GM23338 (cell line): ENCODE results near the gene PTPDC1. TPM values are rescaled to one million over a fixed set of nuclear protein-coding genes. Genes with fewer than 3 reads are reported as not detected.

Source experiments
- ATAC-seq: fragments of 200-7000 bp; cut with Tn5 transposase; 3 replicates; pipeline ENCODE4 v1.9.1; 2020
- DNase-seq: peaks from one replicate; pipeline ENCODE4 v3.0.0-alpha.2; 2015; ENCODE audit warnings: low spot score
- H2AFZ ChIP-seq: fragments of 200-600 bp; sonication (generic); 2 replicates; pipeline ENCODE4 v1.8.0; 2016; ENCODE audit warnings: antibody characterized with exemption, mild to moderate bottlenecking, moderate library complexity
- H3F3A ChIP-seq: fragments of 200-600 bp; sonication (generic); replicated peaks from 2 replicates; pipeline ENCODE4 v1.8.0; 2017; ENCODE audit warnings: antibody characterized with exemption, mixed run types, low read depth
- H3K27ac ChIP-seq: fragments of 200-600 bp; sonication (generic); 2 replicates; pipeline ENCODE4 v1.6.1; 2016; ENCODE audit warnings: low read depth
- H3K27me3 ChIP-seq: fragments of 200-600 bp; sonication (generic); 2 replicates; pipeline ENCODE4 v1.8.0; 2016; ENCODE audit warnings: mild to moderate bottlenecking, mixed run types, moderate library complexity; ENCODE audit not compliant: insufficient read depth
- H3K36me3 ChIP-seq: fragments of 200-600 bp; sonication (generic); 2 replicates; pipeline ENCODE4 v1.8.0; 2016; ENCODE audit warnings: mild to moderate bottlenecking; ENCODE audit not compliant: insufficient read depth
- H3K4me1 ChIP-seq: fragments of 200-600 bp; sonication (generic); 2 replicates; pipeline ENCODE4 v1.8.0; 2016; ENCODE audit warnings: mild to moderate bottlenecking, moderate library complexity; ENCODE audit not compliant: insufficient read depth
- H3K4me2 ChIP-seq: fragments of 200-600 bp; sonication (generic); 2 replicates; pipeline ENCODE4 v1.7.1; 2017; ENCODE audit warnings: mixed run types
- H3K4me3 ChIP-seq: fragments of 200-600 bp; sonication (generic); 2 replicates; pipeline ENCODE4 v1.6.1; 2016; ENCODE audit warnings: mixed run types
- H3K79me2 ChIP-seq: fragments of 200-600 bp; sonication (generic); replicated peaks from 2 replicates; pipeline ENCODE4 v1.8.0; 2017; ENCODE audit warnings: mild to moderate bottlenecking; ENCODE audit not compliant: insufficient read depth
- H3K9me2 ChIP-seq: fragments of 200-600 bp; sonication (generic); 2 replicates; pipeline ENCODE4 v1.8.0; 2017; ENCODE audit not compliant: insufficient read depth
- H4K20me1 ChIP-seq: fragments of 200-600 bp; sonication (generic); replicated peaks from 2 replicates; pipeline ENCODE4 v1.8.0; 2017; ENCODE audit warnings: mild to moderate bottlenecking; ENCODE audit not compliant: insufficient read depth
- H3K27ac Mint-ChIP-seq: 2 replicates; pipeline ENCODE4 v1.8.0; 2020; ENCODE audit warnings: inconsistent platforms, mild to moderate bottlenecking, moderate library complexity, mixed read lengths
- H3K27me3 Mint-ChIP-seq: 3 replicates; pipeline ENCODE4 v1.8.0; 2022; ENCODE audit warnings: low read depth, mild to moderate bottlenecking, moderate library complexity, mixed read lengths, inconsistent platforms; ENCODE audit not compliant: insufficient read depth, poor library complexity
- H3K36me3 Mint-ChIP-seq: 3 replicates; pipeline ENCODE4 v1.8.0; 2021; ENCODE audit warnings: low read depth, mild to moderate bottlenecking, inconsistent platforms, moderate library complexity, mixed read lengths
- H3K4me1 Mint-ChIP-seq: 3 replicates; pipeline ENCODE4 v1.8.0; 2020; ENCODE audit warnings: mild to moderate bottlenecking, inconsistent platforms, mixed read lengths
- H3K4me3 Mint-ChIP-seq: 3 replicates; pipeline ENCODE4 v1.8.0; 2021; ENCODE audit warnings: moderate library complexity, mild to moderate bottlenecking, inconsistent platforms, mixed read lengths
- H3K9me3 Mint-ChIP-seq: 3 replicates; pipeline ENCODE4 v1.8.0; 2020; ENCODE audit warnings: moderate library complexity, mild to moderate bottlenecking, inconsistent platforms, mixed read lengths
- CREB1 ChIP-seq: fragments of 250-450 bp; sonication (Bioruptor Pico); IDR thresholded peaks from 2 replicates; pipeline ENCODE4 v1.5.0; 2020; ENCODE audit warnings: low read depth, mild to moderate bottlenecking, moderate library complexity
- CTCF ChIP-seq, 2 experiments: fragments of 200-600 bp in 1 of 2; sonication (generic) in 1 of 2; conservative IDR thresholded peaks; 2 replicates each; pipeline versions ENCODE4 v1.5.1 to v1.6.1; 2016 to 2017; ENCODE audit warnings: antibody characterized with exemption in 2 of 2, low read depth in 2 of 2, mild to moderate bottlenecking in 2 of 2, moderate library complexity in 1 of 2
- ETS1 ChIP-seq: IDR thresholded peaks from 2 replicates; pipeline ENCODE4 v1.6.1; 2016; ENCODE audit warnings: antibody characterized with exemption
- EZH2 ChIP-seq: fragments of 200-600 bp; sonication (generic); IDR thresholded peaks from one replicate; pipeline ENCODE4 v1.8.0; 2017; ENCODE audit warnings: antibody characterized with exemption, mild to moderate bottlenecking, low read depth; ENCODE audit not compliant: unreplicated experiment
- EZH2phosphoT487 ChIP-seq: fragments of 200-600 bp; sonication (generic); IDR thresholded peaks from one replicate; pipeline ENCODE4 v1.8.1; 2018; ENCODE audit warnings: antibody characterized with exemption; ENCODE audit not compliant: unreplicated experiment
- NANOG ChIP-seq: IDR thresholded peaks from 2 replicates; pipeline ENCODE4 v1.6.1; 2016; ENCODE audit warnings: antibody characterized with exemption, borderline replicate concordance
- POLR2AphosphoS5 ChIP-seq: IDR thresholded peaks from 2 replicates; pipeline ENCODE4 v1.6.1; 2016; ENCODE audit warnings: antibody characterized with exemption, low read depth
- REST ChIP-seq: IDR thresholded peaks from one replicate; pipeline ENCODE4 v1.6.1; 2018; ENCODE audit warnings: antibody characterized with exemption; ENCODE audit not compliant: unreplicated experiment
- STAT1 ChIP-seq: IDR thresholded peaks from one replicate; pipeline ENCODE4 v1.6.1; 2016; ENCODE audit warnings: antibody characterized with exemption; ENCODE audit not compliant: unreplicated experiment
- ZNF114 ChIP-seq: fragments of 250-450 bp; sonication (Bioruptor Pico); IDR thresholded peaks from 2 replicates; pipeline ENCODE4 v1.5.0; 2020; ENCODE audit warnings: mild to moderate bottlenecking, moderate library complexity
- ZNF331 ChIP-seq: fragments of 250-450 bp; sonication (Bioruptor Pico); IDR thresholded peaks from 2 replicates; pipeline ENCODE4 v1.5.0; 2020; ENCODE audit warnings: low read depth, mild to moderate bottlenecking, moderate library complexity
- ZNF462 ChIP-seq: fragments of 250-450 bp; sonication (Bioruptor Pico); IDR thresholded peaks from 2 replicates; pipeline ENCODE4 v1.5.0; 2020; ENCODE audit warnings: mild to moderate bottlenecking, moderate library complexity
- polyA plus RNA-seq: library from polyadenylated mRNA; unstranded; fragments of >200 nt; fragmentation: Nextera tagmentation; extraction: Ambion mirVana; gene quantifications from 2 replicates; pipeline ENCODE4 v1.2.1, GENCODE V29; 2016
- total RNA-seq: library from RNA; depleted of rRNA; stranded (reverse); fragments of >200 nt; shearing (Covaris generic); gene quantifications from 2 replicates; pipeline ENCODE4 v1.2.3, GENCODE V29; 2014

The PTPDC1 gene
- total and polyA plus RNA-seq, 2 experiments from 2014 or later: 4.3 to 10.6 TPM

- no peak for DNase-seq
- TF ChIP-seq ZNF331 (CRISPR knock-in tag) (no peak), EZH2phosphoT487 (no peak), ZNF462 (CRISPR knock-in tag) (no peak), STAT1 (no peak), POLR2AphosphoS5 (no peak), EZH2 (no peak), ZNF114 (CRISPR knock-in tag) (no peak), REST (no peak), NANOG (no peak), CTCF (conservative IDR thresholded peaks at IDR 0.05; ENCODE audit: low read depth in 2 of 2) (no peak), CREB1 (CRISPR knock-in tag) (no peak), ETS1 (no peak)
- Histone ChIP-seq H3K4me3 (no peak overlapping the region), H3K4me2 (no peak overlapping the region), H3K27ac (no peak overlapping the region), H3K9me2 (no peaks in the 10 kb centered on the region), H3K27me3 (no peaks in the 10 kb centered on the region), H2AFZ (peak overlapping the region; percentile 47; the same call in 1 of the 2 replicates), H3K36me3 (no peaks in the 10 kb centered on the region; the same call in 1 of the 2 replicates), H3K79me2 (no peaks in the 10 kb centered on the region), H3F3A (no peaks in the 10 kb centered on the region), H4K20me1 (no peaks in the 10 kb centered on the region), H3K4me1 (peaks cover under 1% of the 10 kb centered on the region; the same call in 1 of the 2 replicates)
- Mint-ChIP-seq H3K36me3 (peaks cover 3% of the 10 kb centered on the region; the same call in 1 of the 3 replicates), H3K27me3 (peaks cover 3% of the 10 kb centered on the region), H3K9me3 (peaks cover 5% of the 10 kb centered on the region), H3K4me3 (no peak overlapping the region), H3K4me1 (peaks cover 2% of the 10 kb centered on the region; the same call in 2 of the 3 replicates), H3K27ac (no peak overlapping the region)
- ATAC-seq: no peak
Observed at GRCh38 chr9:94156348-94157049, 72.2 kb downstream of the PTPDC1 start.
